Cardiac muscle cell (in vitro differentiated cells and primary cell): ENCODE measurements around the gene GALC. TPM values are rescaled to one million over a fixed set of nuclear protein-coding genes. Genes with fewer than 3 reads are reported as not detected.

Source experiments
- DNase-seq, 2 donors: peaks; one replicate each; pipeline versions ENCODE4 v3.0.0 to v3.0.0-alpha.2; 2010 to 2017; ENCODE audit warnings: low read depth in 1 of 2, low spot score in 1 of 2
- H3K27ac ChIP-seq: fragments of 200-600 bp; sonication (generic); 2 replicates; pipeline ENCODE4 v1.5.1; 2016
- H3K27me3 ChIP-seq: fragments of 200-600 bp; sonication (generic); 2 replicates; pipeline ENCODE4 v1.6.0; 2016; ENCODE audit warnings: control low read depth
- H3K36me3 ChIP-seq: fragments of 200-600 bp; sonication (generic); 2 replicates; pipeline ENCODE4 v1.5.1; 2016; ENCODE audit warnings: control low read depth
- H3K4me1 ChIP-seq: fragments of 200-600 bp; sonication (generic); 2 replicates; pipeline ENCODE4 v1.8.1; 2017; ENCODE audit warnings: low read depth, mild to moderate bottlenecking, mixed run types
- H3K4me3 ChIP-seq: fragments of 200-600 bp; sonication (generic); 2 replicates; pipeline ENCODE4 v1.5.1; 2016; ENCODE audit warnings: mild to moderate bottlenecking
- H3K9me3 ChIP-seq: fragments of 200-600 bp; sonication (generic); 2 replicates; pipeline ENCODE4 v1.5.1; 2017; ENCODE audit warnings: low read depth, mild to moderate bottlenecking, control low read depth
- CTCF ChIP-seq: IDR thresholded peaks from 2 replicates; pipeline ENCODE4 v1.5.1; 2012; ENCODE audit warnings: low read depth, mild to moderate bottlenecking, low read length
- polyA plus RNA-seq: library from polyadenylated mRNA; unstranded; fragments of >200 nt; fragmentation: Nextera tagmentation; extraction: Ambion mirVana; gene quantifications from 2 replicates; pipeline ENCODE4 v1.2.1, GENCODE V29; 2016
- total RNA-seq: library from RNA; depleted of rRNA; stranded (reverse); fragments of >200 nt; gene quantifications from 2 replicates; pipeline ENCODE4 v1.2.3, GENCODE V29; 2016

Gene GALC
- total and polyA plus RNA-seq, 2 experiments from 2014 or later: 31.3 to 41.9 TPM

- DNase-seq: no peak
These were observed 109.2 kb downstream of the GALC start for GRCh38 chr14:87883750-87884149.

More at GRCh38 chr14:87883750-87884149, 109.2 kb downstream of the GALC start:
- Histone ChIP-seq H3K27me3 (no peaks in the 10 kb centered on the region), H3K4me1 (no peaks in the 10 kb centered on the region), H3K27ac (no peak overlapping the region), H3K9me3 (no peaks in the 10 kb centered on the region), H3K4me3 (no peak overlapping the region), H3K36me3 (no peaks in the 10 kb centered on the region)
- no peak for TF ChIP-seq CTCF

Other genes starting within 250 kb of the GALC start
- not detected in 2 replicates for gene GPR65, start 12.0 kb upstream of the GALC start, total RNA-seq
- gene GPR65, start 12.0 kb upstream of the GALC start, polyA plus RNA-seq: not detected in 2 replicates